ENCODE data around the gene UVRAG.
A peak's percentile ranks its signal among the peaks of the same experiment; 100 is the strongest.
"Not testable (repeated sequence)": the region's sequence is repeated elsewhere in the genome, so short reads cannot be mapped to it uniquely, and the experiment has no call there.

The UVRAG gene

DNA sequence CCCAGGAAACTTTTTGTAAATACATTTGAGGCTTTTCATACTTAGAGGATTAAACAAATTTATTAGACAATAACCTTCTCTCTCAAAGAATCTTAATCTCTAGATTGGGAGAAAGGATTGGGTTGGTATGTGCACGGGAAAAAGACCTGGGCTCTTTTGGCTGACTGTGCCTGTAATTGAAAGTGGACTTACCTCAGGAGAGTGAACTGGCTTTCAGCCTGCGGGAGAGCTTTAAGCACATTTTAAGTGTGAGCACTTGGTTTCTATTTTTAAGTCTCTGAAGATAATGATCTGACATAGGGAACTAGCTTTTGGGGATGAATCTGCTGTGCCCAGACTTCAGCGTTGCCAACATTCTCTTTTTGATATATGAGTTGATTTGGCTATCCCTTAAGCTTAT is 35.8 kb downstream of the UVRAG start:
- DNase-seq = no peak

DNA sequence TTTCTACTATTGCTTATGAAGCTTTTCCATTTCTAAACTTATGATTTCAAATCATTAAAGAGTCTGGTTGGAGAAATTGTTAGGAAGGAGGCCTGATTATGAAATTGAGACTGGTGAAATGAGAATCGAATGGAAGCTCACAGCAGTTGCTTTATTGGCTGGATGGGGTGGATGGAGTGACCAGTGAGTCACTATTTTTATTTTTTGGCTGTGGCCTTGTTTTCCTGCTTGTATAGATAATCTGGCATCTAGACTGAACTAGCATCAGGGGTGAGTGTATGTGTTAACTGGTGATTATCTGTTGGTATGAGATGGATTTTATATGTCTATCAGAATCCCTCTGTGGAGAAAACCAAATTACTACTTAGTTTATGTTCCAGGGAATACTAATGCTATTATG is 36.2 kb downstream of the UVRAG start:
- no peak for DNase-seq

DNA sequence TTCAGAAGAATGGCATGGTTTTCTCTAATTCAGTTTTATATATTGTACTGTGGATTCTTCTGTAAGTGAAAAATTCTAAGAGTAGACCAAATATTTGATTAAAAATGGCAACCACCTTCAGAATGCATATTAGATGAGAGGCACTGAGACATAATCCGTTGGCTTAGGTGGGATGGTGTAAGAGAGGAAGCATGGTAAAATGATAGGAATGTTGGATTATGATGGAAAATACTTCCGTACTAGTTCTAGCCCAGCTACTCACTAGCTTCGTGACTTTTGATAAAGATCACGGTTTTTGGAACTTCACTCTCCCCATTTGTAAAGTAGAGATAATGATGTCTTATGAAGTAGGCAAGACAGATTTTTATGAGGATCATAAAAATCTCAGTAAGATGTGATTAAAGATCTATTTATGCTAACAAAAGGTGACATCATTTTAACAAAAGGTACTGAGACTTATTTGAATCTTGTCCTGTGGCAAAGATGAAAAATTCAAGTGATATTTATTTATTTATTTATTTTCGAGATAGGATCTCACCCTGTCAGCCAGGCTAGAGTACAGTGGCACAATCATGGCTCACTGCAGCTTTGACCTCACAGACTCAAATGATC is 37.5 kb downstream of the UVRAG start:
- DNase-seq = no peak

DNA sequence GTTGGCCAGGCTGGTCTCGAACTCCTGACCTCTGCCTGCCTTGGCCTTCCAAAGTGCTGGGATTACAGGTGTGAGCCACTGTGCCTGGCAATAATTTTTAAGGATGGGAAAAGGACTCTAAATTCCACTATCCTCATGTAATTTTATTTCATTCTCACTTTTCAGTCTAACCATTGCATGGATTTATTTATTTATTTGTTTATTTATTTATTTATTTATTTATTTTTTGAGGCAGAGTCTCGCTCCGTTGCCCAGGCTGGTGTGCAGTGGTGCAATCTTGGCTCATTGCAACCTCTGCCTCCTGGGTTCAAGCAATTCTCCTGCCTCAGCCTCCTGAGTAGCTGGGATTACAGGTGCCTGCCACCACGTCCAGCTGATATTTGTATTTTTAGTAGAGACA is 38.6 kb downstream of the UVRAG start:
- not testable (repeated sequence) for DNase-seq

DNA sequence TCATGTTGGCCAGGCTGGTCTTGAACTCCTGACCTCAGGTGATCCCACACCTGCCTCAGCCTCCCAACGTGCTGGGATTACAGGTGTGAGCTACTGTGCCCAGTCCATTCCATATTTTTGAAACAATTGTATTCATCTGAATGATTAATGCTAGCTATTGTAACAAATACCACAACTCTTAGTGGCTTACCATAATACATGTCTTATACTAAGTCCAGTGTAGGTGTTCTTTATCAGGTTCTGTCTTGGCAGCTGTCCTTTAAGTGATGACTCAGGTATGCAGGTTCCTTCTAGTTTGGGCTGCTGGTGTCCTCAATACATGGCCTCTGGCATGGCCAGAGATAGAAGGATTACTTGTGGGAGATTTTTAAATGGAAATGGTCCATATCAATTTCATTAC is 39.0 kb downstream of the UVRAG start:
- no peak for DNase-seq

DNA sequence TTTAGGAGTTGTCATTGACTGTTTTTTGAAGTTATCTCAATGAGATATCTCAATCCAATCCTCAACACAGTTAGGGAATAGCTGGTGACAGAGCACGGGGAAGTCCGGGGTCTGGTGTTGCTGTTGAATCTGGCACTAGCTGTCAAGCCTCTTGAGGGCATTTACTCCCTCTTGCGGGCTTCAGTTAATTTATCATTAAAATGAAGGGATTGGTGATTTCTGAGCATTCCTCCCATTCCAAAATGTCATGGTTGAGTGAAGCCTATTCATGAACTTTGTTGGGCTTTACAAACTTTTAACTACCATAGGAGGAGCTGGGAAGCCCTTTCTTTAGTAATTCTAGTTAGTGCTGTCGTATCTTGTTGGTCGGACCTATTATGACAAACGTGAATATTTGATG is 40.2 kb downstream of the UVRAG start:
- no peak for DNase-seq

DNA sequence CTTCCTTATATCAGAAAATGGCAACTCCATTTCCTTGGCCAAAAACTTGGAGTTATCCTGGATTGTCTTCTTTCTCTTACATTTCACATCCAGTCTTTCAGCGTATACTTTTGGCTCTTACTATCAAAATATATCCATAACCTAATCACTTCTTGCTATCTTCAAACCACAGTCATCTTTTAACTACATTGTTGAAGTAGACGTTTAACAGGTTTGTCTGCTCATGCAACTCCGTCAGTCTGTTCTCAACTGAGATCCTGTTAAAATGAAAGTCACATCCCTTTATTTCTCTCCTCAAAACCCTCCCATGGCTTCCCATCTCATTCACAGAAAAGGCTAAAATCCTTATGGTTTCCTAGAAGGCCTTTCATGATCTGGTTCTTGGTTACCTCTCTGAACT is 41.9 kb downstream of the UVRAG start:
- DNase-seq = no peak

DNA sequence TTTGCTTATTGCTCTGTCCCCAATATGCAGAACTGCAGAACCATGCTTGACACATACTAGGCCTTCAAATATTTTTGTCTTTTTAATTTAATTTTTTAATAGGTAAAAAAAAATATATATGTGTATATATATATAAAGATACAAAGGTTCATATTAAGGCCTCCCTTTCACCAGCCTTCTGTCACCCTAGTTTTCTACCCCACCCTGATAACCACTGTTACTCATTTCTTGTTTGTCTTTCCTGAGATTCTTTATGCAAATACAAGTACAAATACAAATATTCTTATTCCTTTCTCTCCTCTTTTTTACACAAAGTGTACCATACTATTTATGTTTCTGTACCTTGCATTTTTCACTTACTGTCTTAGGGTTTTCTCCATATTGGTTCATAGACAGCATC is 43.0 kb downstream of the UVRAG start:
- no peak for DNase-seq

DNA sequence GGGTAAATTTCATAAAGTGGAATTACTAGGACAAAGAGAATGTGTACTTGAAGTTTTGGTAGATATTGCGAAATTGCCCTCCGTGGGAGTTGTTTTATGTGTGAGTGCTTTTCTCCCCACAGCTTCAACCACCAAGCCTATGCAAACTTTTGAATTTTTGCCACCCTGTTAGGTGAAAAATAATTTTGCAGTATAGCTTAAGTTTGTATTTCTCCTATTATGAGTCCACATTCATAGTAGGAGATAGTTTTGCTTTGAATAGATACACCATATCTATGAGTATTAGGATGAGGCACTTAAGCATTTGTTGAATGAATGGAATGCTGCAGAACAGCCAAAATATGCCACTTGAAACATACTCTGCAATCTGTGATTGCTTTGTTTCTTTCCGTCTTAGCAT is 43.6 kb downstream of the UVRAG start:
- no peak for DNase-seq

DNA sequence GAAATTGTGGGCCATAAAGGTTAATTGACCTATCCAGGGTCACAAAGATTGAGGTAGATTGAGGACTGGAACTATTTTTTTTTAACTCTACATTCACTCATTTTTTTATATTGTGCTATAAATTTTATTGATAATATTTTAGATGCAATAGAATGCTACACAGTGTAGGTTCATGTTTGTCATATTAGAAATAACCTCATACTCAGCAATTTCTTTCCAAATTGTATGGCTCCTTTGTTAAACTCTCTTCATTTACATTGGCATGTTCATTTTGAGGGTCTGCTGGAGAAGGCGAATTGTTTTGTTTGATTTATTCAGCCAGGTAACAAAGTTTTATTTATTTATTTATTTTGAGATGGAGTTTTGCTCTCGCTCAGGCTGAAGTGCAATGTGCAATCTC is 44.6 kb downstream of the UVRAG start:
- DNase-seq = no peak

DNA sequence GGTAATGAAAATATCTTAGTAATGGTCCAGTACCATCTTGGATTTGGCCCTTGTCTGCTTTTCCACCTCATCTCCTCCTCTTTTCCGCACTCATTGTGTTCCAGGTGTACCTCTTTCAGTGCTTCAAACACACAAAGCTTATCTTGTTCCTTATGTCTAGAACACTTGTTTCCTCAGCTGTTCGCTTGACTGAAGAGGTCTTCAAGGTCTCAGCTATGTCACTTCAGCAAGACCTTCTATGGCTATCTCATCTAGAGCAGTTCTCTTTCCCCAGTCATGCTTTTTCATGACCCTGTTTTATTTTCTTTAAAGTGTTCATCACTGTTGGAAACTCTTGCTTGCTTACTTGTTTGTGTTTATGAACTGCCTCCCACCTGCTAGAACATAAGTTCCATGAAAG is 47.4 kb downstream of the UVRAG start:
- DNase-seq = no peak

DNA sequence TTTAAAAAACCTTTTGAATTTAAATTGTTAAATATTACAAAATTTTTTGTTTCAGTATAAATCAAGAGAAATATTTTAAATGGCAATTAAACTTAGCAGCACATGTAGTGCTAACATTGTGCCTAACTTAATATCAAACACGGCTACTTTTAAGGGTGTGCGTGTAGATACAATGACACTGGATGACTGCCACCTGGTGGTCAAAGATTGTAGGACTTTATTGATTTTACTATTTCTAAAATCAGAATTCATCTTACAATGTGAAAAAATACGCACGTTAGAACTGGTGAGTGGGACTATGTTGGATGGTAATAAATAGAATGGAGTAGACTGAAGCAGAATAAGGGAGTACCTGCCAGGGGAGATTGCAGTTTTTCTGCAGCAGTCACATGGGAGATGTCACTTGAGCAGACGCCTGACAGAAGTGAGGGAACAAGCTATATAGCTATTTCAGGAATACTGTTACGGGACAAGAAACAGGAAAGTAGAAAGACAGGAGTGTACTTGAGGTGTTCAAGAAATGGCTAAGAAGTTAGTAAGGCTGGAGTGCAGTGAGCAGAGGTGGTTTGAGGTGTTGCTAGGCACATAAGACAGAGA is 52.9 kb downstream of the UVRAG start:
- DNase-seq = peak in 1 of 2 experiments; percentile 21

DNA sequence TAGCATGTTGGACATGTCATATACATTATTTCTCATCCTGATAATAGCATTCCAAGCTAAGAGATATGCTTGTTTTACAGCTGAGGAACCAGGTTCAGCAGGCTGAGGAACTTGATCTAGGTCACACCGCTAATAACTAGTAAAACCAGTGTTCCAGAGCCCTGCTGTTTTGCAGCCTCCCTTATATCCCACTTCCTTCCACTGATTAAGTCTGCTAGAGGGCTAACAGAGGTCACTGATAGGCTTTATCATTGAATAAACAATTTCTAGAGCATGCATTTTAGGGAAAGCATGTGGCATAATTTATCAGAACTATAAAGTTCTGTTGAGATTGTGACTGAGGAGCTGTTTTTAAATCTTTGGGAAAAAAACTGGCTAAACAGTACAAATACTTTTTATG is 54.0 kb downstream of the UVRAG start:
- no peak for DNase-seq

DNA sequence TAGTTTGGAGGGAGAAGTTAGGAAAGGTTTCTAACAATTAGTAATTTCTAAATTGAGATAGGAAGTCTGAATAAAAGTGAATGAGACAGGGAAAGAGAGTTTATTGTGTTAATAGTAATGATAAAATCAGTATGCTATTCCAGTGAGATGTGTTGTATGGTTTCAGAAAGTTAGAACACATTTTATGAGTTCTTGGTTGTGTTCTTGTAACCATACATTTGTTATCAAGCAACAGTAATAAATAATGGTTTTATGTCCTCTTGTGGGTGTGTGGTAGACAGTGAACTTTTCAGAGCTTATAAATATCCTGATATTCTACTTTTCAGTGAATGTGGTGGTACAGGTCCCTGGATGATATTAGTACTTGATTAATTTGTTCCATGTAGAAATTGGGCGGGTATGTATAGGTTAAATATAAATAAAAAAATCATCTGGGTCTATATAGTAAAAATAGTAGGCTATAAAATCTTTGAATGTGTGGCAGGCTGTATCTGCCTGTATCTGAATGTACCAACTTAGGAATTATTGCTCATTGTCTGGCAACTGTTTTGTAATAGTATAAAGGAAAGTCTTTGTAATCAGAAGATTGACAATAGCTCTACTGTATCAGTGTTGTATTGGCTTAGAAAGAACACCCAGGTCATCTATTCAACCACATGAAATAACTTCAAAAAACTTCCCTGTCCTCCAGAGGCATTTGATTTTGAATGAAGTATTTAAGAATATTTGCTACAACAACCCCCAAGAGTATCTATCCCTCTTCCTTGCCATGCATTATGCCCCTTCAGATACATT is 54.8 kb downstream of the UVRAG start:
- no peak for DNase-seq

DNA sequence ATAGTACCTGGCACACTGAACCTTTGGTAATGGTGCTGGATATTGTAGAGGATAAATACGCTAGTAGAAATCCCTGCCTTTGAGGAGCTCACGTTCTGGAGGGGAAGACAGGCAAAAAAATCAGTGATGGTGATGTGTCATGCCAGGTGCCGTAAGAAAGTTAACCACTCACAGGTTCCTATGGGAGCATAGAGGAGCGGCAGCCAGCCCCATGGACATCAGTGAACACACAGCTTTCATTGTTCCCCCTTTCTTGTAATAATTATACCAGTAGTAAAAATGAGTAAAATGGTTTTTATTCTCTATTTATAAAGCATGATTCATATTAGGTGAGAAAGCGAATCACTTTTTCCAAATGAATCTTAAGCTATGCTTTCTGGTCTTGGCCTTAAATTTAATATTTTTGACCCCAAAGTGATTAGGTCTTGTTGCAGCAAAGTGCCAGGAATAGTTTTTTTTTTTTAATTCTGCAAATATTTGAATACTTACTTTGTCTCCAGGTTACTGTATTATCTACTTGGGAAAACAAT is 57.9 kb downstream of the UVRAG start:
- no peak for DNase-seq

DNA sequence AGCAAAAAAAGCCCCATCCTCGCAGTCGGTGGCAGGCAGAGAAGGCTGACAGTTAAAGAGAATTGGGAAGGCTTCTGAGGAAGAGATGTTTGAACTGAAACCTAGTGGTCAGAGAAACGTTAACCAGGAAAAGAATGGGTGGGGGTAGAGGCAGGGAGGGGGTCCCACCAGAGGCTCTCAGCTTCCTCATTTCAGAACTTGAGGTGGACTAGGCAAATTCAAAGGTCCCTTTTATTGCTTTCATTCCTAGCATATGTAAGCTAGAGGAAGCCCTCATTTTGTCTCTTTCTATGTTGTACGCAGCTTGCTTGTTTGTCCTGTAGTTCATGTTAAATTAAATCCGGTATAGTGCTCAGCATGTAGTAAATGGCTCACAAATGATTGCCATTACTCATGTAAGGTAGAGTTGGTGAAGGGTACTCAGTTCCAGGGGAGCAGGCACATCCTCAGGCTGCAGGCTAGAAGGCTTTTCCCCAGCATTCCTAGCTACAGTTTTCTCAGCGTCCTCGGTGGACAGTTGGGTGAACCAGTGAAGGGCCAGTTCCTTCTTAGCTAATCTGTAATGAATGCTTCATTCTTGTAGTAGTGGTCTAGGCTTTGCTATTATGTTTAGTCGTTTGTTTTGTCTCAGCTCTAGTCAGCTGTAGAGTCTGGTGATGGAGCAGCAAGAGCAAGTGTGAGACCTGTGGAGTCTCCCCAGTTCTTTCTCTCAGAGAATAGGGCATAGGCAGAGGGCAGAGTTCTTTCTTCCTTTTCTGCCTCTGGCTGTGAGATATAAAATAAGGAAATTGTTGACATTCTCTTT is 58.6 kb downstream of the UVRAG start:
- DNase-seq = no peak

DNA sequence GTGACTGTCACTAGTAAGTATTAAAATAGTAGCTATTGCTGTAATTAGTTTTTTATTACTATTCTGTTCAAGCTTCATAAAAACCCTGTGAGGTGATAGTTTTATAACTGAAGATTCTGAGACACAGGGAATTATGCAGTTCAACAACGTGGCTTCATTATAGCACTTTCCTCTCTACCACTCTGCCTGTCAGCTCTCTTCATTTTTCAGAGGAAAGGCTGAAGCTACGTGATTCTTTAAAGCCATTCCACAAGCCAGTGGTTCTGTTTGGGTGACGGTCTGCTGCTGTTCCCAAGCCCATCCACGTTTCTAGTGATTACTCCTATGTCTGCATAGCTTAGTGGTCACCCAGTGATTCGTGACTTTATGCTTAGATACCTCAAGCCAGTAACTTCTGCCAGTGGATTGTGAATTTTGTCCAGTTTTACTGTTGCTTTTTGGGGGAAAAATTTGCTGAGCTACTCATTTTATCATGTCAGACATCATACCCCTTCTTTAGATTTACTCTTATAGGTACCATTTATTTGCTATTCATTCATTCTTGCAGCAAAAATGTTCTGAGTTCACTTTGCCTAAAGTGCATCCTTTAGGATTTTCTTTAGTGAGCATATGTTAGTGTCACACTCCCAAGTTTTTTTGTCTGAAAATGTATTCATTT is 59.8 kb downstream of the UVRAG start:
- no peak for DNase-seq

DNA sequence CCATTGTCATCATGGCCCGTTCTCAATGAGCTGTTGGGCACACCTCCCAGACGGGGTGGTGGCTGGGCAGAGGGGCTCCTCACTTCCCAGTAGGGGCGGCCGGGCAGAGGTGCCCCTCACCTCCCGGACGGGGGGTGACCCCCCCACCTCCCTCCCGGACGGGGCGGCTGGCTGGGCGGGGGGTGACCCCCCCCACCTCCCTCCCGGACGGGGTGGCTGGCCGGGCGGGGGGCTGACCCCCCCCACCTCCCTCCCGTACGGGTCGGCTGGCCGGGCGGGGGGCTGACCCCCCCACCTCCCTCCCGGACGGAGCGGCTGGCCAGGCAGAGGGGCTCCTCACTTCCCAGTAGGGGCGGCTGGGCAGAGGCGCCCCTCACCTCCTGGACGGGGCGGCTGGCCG is 62.3 kb downstream of the UVRAG start:
- not testable (repeated sequence) for DNase-seq

DNA sequence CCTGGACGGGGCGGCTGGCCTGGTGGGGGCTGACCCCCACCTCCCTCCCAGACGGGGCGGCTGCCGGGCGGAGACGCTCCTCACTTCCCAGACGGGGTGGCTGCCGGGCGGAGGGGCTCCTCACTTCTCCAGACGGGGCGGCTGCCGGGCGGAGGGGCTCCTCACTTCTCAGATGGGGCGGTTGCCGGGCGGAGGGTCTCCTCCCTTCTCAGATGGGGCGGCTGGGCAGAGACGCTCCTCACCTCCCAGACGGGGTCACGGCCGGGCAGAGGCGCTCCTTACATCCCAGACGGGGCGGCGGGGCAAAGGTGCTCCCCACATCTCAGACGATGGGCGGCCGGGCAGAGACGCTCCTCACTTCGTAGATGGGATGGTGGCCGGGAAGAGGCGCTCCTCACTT is 62.9 kb downstream of the UVRAG start:
- not testable (repeated sequence) for DNase-seq

DNA sequence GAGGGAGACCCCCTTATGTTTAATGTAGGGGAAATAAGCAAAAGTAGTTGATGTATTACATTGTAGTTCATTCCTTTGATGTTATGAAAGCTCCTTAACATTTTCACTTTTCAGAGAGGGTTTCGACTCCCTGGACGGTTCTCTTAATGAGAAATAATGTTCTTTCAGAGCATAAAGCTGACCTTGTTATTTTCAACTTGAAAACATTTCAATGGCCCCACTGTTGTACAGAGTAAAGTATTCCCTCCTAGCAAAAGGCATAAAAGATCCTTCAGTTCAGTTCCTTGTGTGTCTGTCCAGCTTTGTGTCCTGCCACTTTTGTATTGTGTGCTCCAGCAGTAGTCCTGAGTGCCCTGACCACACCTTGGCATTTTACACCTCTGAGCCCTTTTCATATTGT is 63.9 kb downstream of the UVRAG start:
- DNase-seq = no peak

DNA sequence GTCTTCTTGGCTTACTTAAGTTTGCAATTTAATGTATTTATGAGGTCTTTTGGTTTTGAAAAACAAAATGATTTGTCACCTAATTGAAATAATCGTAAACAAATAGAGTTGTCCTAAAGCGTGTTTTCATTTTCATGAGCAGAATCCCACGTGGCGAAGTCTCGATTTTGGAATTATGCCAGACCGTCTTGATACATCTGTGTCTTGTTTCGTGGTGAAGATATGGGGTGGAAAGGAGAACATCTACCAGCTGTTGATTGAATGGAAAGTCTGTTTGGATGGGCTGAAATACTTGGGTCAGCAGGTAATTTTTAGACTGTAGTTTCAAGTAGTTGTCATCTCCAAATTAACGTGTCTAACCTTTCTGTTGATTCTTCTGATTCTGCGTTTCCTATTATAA is 64.7 kb downstream of the UVRAG start:
- DNase-seq = no peak

DNA sequence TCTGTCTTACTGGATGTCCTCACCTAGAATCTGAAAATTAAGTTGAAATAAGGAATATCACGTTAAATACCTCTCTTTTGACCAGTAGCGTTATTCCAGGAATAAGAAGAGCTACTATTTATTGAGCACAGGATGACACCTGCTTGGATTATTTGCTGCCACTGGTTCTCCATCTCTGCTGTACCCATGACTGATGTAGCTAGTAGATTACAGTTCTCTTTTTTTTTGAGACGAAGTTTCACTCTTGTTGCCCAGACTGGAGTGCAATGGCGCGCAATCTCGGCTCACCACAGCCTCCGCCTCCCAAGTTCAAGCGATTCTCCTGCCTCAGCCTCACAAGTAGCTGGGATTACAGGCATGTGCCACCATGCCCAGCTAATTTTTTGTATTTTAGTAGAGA is 65.3 kb downstream of the UVRAG start:
- DNase-seq = not testable (repeated sequence)

DNA sequence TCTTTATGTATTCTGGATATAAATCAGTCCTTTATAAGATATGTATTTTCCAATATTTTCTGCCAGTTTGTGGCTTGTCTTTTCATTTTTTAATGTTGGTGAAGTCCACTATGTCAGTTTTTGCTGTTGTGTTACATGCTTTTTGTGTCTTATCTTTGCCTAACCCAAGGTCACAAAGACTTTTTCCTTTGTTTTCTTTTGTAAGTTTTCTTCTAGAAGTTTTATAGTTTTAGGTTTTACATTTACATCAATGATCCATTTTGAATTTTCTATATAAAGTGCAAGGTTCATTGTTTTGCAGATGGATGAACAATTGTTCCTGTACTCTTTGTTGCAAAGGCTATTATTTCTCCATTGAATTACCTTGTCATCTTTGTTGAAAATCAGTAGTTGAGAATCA is 69.3 kb downstream of the UVRAG start:
- DNase-seq = no peak
